SK-N-SH (cell line): ENCODE measurements around the gene SNRPD2. TPM values are rescaled to one million over a fixed set of nuclear protein-coding genes. Genes with fewer than 3 reads are reported as not detected.

Experiments used
- CTCF ChIA-PET: fragments of 300-600, 350-600 bp; formaldehyde crosslinking; extraction: SDS; loops from one replicate; lab custom pipeline; 2021; lab: Yijun Ruan, JAX
- POLR2A ChIA-PET: fragments of 350-600 bp; sonication (Branson Sonifier 250); formaldehyde crosslinking; extraction: SDS; loops from one replicate; lab custom pipeline; 2020; ENCODE audit warnings: antibody characterized with exemption, inconsistent platforms; lab: Yijun Ruan, JAX
- DNase-seq: peaks from one replicate; pipeline ENCODE4 v3.0.0; 2012
- H2AFZ ChIP-seq: fragments of 200-600 bp; sonication (generic); 2 replicates; pipeline ENCODE4 v1.8.1; 2016; ENCODE audit warnings: antibody characterized with exemption, mild to moderate bottlenecking, low read depth
- H3F3A ChIP-seq: fragments of 200-600 bp; sonication (generic); replicated peaks from 2 replicates; pipeline ENCODE3; 2016; ENCODE audit warnings: antibody characterized with exemption, mild to moderate bottlenecking; ENCODE audit not compliant: insufficient read depth
- H3K27ac ChIP-seq, 2 experiments: fragments of 200-500 bp in 1 of 2; fragments of 200-600 bp in 1 of 2; sonication (Bioruptor generic) in 1 of 2; sonication (generic), shearing (Covaris generic) in 1 of 2; 2 replicates each; pipeline versions ENCODE4 v1.5.1 to v1.6.1; 2014 to 2016; ENCODE audit warnings: low read depth in 2 of 2, inconsistent platforms in 1 of 2, low read length in 1 of 2, mild to moderate bottlenecking in 1 of 2, mixed read lengths in 1 of 2
- H3K27me3 ChIP-seq: fragments of 200-600 bp; sonication (generic), shearing (Covaris generic); 2 replicates; pipeline ENCODE4 v1.6.1; 2016; ENCODE audit warnings: mixed run types; ENCODE audit not compliant: insufficient read depth
- H3K36me3 ChIP-seq, 2 experiments: fragments of 200-500 bp in 1 of 2; fragments of 200-600 bp in 1 of 2; sonication (Bioruptor generic) in 1 of 2; sonication (generic) in 1 of 2; replicated peaks in 1 of 2; 2 replicates each; pipeline versions ENCODE3 to v1.5.1; 2014 to 2016; ENCODE audit warnings: low read length in 1 of 2, mild to moderate bottlenecking in 1 of 2; ENCODE audit not compliant: insufficient read depth in 2 of 2, control insufficient read depth in 1 of 2
- H3K4me1 ChIP-seq, 2 experiments: fragments of 200-500 bp in 1 of 2; fragments of 200-600 bp in 1 of 2; sonication (Bioruptor generic) in 1 of 2; sonication (generic), shearing (Covaris generic) in 1 of 2; 2 replicates each; pipeline versions ENCODE4 v1.5.1 to v1.6.1; 2014 to 2016; ENCODE audit warnings: low read depth in 1 of 2, low read length in 1 of 2, mixed run types in 1 of 2; ENCODE audit not compliant: insufficient read depth in 2 of 2, control insufficient read depth in 1 of 2
- H3K4me2 ChIP-seq: fragments of 200-600 bp; sonication (generic), shearing (Covaris generic); 2 replicates; pipeline ENCODE4 v1.6.1; 2017; ENCODE audit warnings: mixed run types
- H3K4me3 ChIP-seq, 2 experiments: fragments of 200-500 bp in 1 of 2; fragments of 200-600 bp in 1 of 2; sonication (Bioruptor generic) in 1 of 2; sonication (generic), shearing (Covaris generic) in 1 of 2; 2 replicates each; pipeline versions ENCODE4 v1.5.1 to v1.8.1; 2014 to 2016; ENCODE audit warnings: low read depth in 2 of 2, inconsistent platforms in 1 of 2, low read length in 1 of 2, mild to moderate bottlenecking in 1 of 2, mixed read lengths in 1 of 2, moderate library complexity in 1 of 2
- H3K79me2 ChIP-seq: fragments of 200-600 bp; sonication (generic); 2 replicates; pipeline ENCODE4 v1.8.1; 2017; ENCODE audit warnings: mild to moderate bottlenecking; ENCODE audit not compliant: insufficient read depth
- H3K9ac ChIP-seq: fragments of 200-600 bp; sonication (generic); 2 replicates; pipeline ENCODE4 v1.6.1; 2017; ENCODE audit warnings: mixed run types
- H3K9me2 ChIP-seq: fragments of 200-600 bp; sonication (generic); 2 replicates; pipeline ENCODE4 v1.6.1; 2017; ENCODE audit warnings: mixed run types
- H3K9me3 ChIP-seq: fragments of 200-600 bp; sonication (generic); 2 replicates; pipeline ENCODE4 v1.6.1; 2017; ENCODE audit warnings: mixed run types, mild to moderate bottlenecking, moderate library complexity
- H4K20me1 ChIP-seq: fragments of 200-600 bp; sonication (generic); 2 replicates; pipeline ENCODE4 v1.6.1; 2017; ENCODE audit warnings: mild to moderate bottlenecking, mixed run types; ENCODE audit not compliant: insufficient read depth
- CTCF ChIP-seq: fragments of 200-600 bp; sonication (generic); IDR thresholded peaks from 2 replicates; pipeline ENCODE4 v1.6.1; 2017; ENCODE audit warnings: antibody characterized with exemption, mild to moderate bottlenecking, moderate library complexity
- ELF1 ChIP-seq: IDR thresholded peaks from 2 replicates; pipeline ENCODE4 v1.4.0; 2012
- FOSL2 ChIP-seq: IDR thresholded peaks from 2 replicates; pipeline ENCODE4 v1.4.0; 2012; ENCODE audit warnings: low read depth, mild to moderate bottlenecking, moderate library complexity, borderline replicate concordance
- FOXJ3 ChIP-seq: sonication (generic); formaldehyde crosslinking; IDR thresholded peaks from 2 replicates; pipeline ENCODE4 v1.5.1; 2020; ENCODE audit warnings: mild to moderate bottlenecking, missing genetic modification reagents
- GABPA ChIP-seq: IDR thresholded peaks from 2 replicates; pipeline ENCODE4 v1.4.0; 2012; ENCODE audit warnings: low read depth, mild to moderate bottlenecking
- GATA2 ChIP-seq: sonication (generic); formaldehyde crosslinking; IDR thresholded peaks from 2 replicates; pipeline ENCODE4 v1.5.0; 2020; ENCODE audit warnings: mild to moderate bottlenecking, missing genetic modification reagents
- IRF3 ChIP-seq: fragments of 150-350 bp; IDR thresholded peaks from 2 replicates; pipeline ENCODE4 v1.6.1; 2016; ENCODE audit warnings: mild to moderate bottlenecking, low read depth, low read length
- MAX ChIP-seq: IDR thresholded peaks from 2 replicates; pipeline ENCODE4 v1.4.0; 2012; ENCODE audit warnings: low read depth
- MXI1 ChIP-seq: IDR thresholded peaks from 2 replicates; pipeline ENCODE4 v1.6.1; 2012; ENCODE audit warnings: mild to moderate bottlenecking, low read depth, low read length, improper control_type of control experiment
- NRF1 ChIP-seq: IDR thresholded peaks from 2 replicates; pipeline ENCODE4 v1.6.1; 2012; ENCODE audit warnings: low read depth, mild to moderate bottlenecking, low read length
- RCOR1 ChIP-seq: fragments of 150-350 bp; IDR thresholded peaks from 2 replicates; pipeline ENCODE4 v1.6.1; 2017; ENCODE audit warnings: antibody characterized with exemption, low read length
- RXRA ChIP-seq: IDR thresholded peaks from 2 replicates; pipeline ENCODE4 v1.4.0; 2012; ENCODE audit warnings: low read depth, mild to moderate bottlenecking, borderline replicate concordance
- WGBS: methylation state at CpG from one replicate; pipeline ENCODE4 v1.1.6; 2017; ENCODE audit warnings: low lambda C conversion rate; 5-methylcytosine and 5-hydroxymethylcytosine counted together
- polyA plus RNA-seq, 3 experiments: library from polyadenylated mRNA; depleted of rRNA; stranded (reverse); fragments of >200 nt; gene quantifications; 2 replicates each; pipeline ENCODE4 v1.2.3, GENCODE V29; 2012

SNRPD2 gene
- polyA plus RNA-seq, 1 of the 3 experiments (the other 2 are of a cell fraction) = 1,248 TPM

GRCh38 chr19:45717131-45717982 is 25.6 kb upstream of the SNRPD2 start (continued):
- TF ChIP-seq FOXJ3 (CRISPR knock-in tag) = peak; percentile 42; the same call in 1 of the 2 replicates
- no peak; the same call in none of the 2 replicates for TF ChIP-seq ELF1
- no peak for TF ChIP-seq GABPA
- no peak for TF ChIP-seq RXRA
- no peak for TF ChIP-seq FOSL2
- peak; percentile 95 for TF ChIP-seq NRF1
- TF ChIP-seq RCOR1 = no peak
- TF ChIP-seq IRF3 = no peak; the same call in 1 of the 2 replicates
- TF ChIP-seq GATA2 (CRISPR knock-in tag) = no peak
- no peak for TF ChIP-seq CTCF
- TF ChIP-seq, all 33 proteins: peak for 9

- H3K9me3 ChIP-seq = no peaks in the 10 kb centered on the region
- H3K9me2 ChIP-seq = no peaks in the 10 kb centered on the region
- CTCF ChIA-PET = interaction anchor here (0.8 to 6.4 kb wide), 7 partner anchors 10 to 107 kb away, joined by 3 to 57 read pairs (median 5); partner anchors contain the start of genes FBXO46, QPCTL, SIX5 and SNRPD2
- TF ChIP-seq RXRA (no peak), MXI1 (peak; percentile 34; the same call in 1 of the 2 replicates), MAX (0 out of 2 replicates have a peak, but pooled peaks have one; percentile 19)
- TF ChIP-seq, all 33 proteins: peak for 2
- Histone ChIP-seq H2AFZ (peak overlapping the region; percentile 30; the same call in 1 of the 2 replicates), H3K36me3 (peaks cover 14 to 16% of the 10 kb centered on the region in 2 experiments), H3F3A (peaks cover 19% of the 10 kb centered on the region), H3K27me3 (no peaks in the 10 kb centered on the region), H3K9ac (peak overlapping the region; percentile 76), H3K4me1 (peaks cover 0 to 9% of the 10 kb centered on the region in 2 experiments; a peak in 1 of 4 replicates), H3K4me3 (peak overlapping the region; percentile 66 to 67), H3K27ac (peak overlapping the region; percentile 49 to 74; a peak in 3 of 4 replicates), H3K79me2 (peaks cover 67% of the 10 kb centered on the region), H3K4me2 (peak overlapping the region; percentile 91), H4K20me1 (no peaks in the 10 kb centered on the region)
- DNase-seq = peak; percentile 57
- WGBS = 7% methylated on average over 24 of the region's 24 CpGs
- POLR2A ChIA-PET = interaction anchor here (0.6 to 2.2 kb wide), 8 partner anchors 9 to 400 kb away, joined by 3 to 12 read pairs (median 6); partner anchors contain the start of genes DMPK, FBXO46, QPCTL and SIX5
Measured at GRCh38 chr19:45716359-45717130, 24.8 kb upstream of the SNRPD2 start.
